ENCODE results near the gene PPARD.
"Not testable (repeated sequence)": the region's sequence is repeated elsewhere in the genome, so short reads cannot be mapped to it uniquely, and the experiment has no call there.

The PPARD gene

DNA sequence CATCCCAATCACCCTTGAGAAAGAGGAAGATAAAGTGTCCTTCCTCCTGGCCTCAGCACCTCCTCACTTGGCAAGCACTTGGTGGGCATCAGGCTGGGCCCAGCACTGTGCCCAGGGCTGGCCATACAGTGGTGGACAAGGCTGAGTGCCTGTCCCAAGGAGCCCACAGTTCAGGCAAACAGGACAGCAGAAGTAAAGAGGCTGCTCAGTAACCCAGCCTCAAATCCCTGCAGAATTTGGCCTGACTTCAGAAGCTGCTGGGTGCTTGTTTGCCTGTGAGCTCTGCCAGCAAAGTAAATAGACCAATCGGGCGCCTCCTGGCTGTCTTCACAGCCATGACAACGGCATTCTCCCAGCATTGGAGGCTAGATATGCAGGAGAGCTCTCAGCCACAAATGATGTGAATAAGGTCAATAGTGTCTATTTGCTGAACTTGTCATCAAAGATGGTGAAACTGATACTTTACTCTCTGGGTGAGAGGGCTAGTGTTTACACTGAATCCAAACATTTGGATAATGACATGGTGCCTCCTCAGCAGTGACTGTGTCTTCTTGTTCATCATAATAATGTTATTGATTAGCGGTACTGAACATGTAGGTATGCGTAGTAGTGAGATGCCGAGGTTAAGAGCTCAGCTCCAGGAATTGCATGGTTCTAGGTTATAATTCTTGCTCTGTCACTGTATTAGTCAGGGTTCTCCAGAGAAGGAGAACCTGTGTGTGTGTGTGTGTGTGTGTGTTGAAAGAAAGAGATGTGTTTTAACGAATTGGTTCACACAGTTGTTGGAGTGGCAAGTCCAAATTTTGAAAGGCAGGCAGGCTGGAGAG is 72.9 kb downstream of the PPARD start:
- DNase-seq = peak; percentile 56

DNA sequence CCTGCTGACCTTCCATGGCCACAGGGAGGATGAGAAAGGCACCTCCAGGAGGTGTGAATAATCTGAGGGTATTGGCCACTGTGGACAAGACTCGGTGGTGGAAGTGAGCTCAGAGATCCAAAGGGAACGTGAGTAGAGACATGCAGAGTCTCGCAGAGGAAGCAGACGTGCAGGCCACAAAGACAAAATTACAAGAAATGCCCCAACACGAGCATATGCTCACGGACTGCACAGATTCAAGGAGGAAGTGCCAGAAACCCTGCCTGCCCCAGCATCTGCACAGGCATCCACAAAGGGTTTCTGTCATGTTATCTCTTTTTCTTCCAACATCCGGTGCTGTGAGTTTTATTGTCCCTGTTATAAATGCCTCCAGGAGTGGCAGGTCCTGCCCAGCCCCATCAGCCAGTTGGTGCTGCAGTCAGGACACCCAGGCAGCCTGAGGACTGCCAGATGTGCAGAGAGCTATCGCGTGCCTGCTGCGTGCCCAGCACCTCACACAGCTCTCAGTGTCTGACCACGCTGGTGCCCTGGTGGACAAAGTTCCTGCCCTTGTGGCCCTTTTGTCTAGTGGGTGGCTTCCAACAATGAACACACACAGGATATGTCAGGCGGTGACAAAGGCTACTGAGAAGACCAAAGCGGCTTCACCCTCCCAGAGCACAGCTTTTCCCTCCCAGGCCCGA is 75.8 kb downstream of the PPARD start:
- DNase-seq = peak; percentile 39

- peak; percentile 40 for DNase-seq
Observed at GRCh38 chr6:35419417-35419816, 77.1 kb downstream of the PPARD start.

GRCh38 chr6:35419961-35420360 is 77.6 kb downstream of the PPARD start:
- no peak for DNase-seq

- no peak for DNase-seq
Observed at GRCh38 chr6:35425284-35425683, 82.9 kb downstream of the PPARD start.

- no peak for DNase-seq
Observed at GRCh38 chr6:35426074-35426473, 83.7 kb downstream of the PPARD start.

- DNase-seq = no peak
Observed at GRCh38 chr6:35427435-35427834, 85.1 kb downstream of the PPARD start.

DNA sequence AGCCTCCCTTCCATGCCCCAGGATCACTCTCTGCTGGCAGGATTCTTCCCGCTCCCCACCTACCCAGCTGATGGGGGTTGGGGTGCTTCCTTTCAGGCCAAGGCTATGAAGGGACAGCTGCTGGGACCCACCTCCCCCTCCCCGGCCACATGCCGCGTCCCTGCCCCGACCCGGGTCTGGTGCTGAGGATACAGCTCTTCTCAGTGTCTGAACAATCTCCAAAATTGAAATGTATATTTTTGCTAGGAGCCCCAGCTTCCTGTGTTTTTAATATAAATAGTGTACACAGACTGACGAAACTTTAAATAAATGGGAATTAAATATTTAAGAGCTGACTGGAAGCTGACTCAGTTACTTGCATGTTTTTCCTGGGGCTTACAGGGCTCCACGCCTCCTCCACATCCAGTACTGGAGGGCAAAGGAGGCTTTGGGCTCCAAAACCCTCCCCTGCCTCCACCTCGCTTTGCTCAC is 85.5 kb downstream of the PPARD start:
- no peak for DNase-seq

DNA sequence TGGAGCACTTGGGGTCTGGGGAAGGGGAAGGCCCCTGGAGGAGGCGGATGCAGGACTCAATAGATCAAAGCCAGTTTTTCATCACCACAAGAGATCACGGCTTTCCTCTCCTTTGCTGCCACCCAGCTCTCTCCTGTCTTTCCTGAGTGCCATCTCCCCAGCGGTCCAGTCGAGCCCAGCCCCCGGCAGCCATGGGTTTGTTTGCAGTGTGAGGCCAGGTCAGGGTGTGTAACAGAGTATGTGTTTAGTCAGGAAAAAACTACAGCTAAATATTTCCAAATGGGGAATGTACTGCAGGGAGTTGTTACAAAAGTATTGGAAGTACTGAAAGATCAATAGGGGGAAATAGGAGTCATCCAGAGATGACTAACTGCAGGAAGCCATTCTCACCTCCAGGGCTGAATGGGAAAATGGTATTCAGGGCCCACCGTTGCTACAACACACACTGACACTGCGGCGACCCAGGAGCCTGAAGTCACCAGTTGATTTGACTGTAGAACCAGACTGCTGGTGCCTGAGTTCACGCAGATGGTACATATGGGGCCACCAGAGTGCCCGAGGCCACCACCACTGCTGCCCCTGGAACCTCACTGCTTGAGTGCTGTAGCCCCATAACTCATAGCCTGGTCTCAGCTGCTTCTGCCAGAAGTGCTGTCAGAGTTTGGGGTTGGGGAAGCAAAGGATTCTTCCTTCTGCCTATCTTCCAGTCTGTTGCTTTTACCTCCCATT is 86.2 kb downstream of the PPARD start:
- no peak for DNase-seq

DNA sequence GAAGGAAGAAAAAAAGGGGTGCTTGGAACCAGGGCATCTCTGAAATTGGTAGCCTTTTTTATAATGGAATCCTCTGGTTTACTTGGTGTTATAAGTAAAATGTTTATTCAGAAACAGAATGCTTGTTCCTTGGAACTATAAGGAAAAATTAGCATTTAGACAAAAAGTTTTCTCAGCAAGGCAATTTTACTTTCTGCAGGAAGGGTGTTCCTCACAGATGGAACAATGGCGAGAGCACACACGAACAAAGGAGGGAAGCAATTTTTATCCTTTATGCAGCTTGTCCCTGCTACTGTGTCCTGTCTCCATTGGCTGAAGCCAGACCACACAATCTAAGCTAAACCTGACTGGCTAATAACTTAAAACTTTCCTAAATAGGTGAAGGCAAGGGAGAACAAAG is 87.1 kb downstream of the PPARD start:
- DNase-seq = no peak

GRCh38 chr6:35432291-35432690 is 89.9 kb downstream of the PPARD start:
- no peak for DNase-seq

GRCh38 chr6:35432702-35433101 is 90.3 kb downstream of the PPARD start:
- DNase-seq = not testable (repeated sequence)

DNA sequence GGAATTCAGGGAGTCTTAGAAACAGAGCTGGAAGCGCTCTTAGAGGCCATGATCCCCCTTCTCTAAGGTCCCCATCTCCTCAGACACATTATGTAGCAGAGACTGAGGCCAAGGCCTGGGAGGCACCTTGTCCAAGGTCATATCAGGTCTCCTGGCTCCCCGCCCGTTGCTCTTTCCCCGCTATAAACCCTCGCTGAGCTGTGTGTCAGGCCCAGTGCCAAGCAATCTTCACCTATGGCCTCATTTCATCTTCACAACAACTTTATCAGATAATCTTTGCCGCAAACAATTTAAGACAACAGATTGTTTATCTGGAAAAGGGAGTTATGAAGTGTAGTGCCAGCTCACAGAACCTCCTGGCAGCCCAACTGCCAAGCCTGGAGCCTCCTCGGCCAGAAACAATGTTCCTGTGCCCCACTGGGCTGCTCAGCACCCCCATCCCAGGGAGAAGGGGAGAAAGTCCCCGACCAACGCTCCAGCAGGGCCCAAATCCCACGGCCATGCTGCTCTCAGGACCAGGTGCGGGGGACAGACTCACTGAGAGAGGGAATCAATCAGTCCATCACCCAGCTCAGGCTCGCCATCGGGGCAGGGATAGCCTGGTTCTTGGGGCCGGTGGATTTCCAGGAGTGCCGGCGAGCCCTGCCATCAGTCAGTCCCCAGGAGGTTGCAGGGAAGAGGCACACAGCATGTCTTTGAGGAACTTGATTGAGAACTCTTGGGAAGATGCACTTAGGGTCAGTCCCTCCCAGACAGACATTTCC is 92.9 kb downstream of the PPARD start:
- peak; percentile 21 for DNase-seq

GRCh38 chr6:35436071-35436857 is 93.9 kb downstream of the PPARD start:
- DNase-seq = no peak

- not testable (repeated sequence) for DNase-seq
Observed at GRCh38 chr6:35438378-35439065, 96.2 kb downstream of the PPARD start.

GRCh38 chr6:35439308-35439707 is 97.0 kb downstream of the PPARD start:
- no peak for DNase-seq

DNA sequence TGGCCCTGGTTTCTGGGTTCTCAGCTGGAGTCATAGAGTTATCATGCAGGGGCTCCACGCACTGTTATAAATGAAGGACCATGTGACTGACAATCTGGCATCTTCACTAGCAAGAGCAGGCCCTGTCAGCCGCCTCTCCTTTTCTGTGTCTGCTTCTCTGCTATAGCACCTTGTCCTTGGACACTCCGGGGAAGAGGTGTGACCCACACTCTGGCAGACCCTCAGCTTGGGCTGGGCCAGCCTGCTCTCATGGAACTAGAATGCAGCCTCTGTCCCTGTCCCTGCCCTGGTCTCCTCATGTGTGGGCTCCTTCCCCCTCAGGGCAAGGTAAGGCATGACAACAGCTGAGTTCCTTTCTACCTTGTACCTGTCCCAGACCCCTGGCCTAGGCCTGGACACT is 98.8 kb downstream of the PPARD start:
- no peak for DNase-seq

GRCh38 chr6:35441642-35442041 is 99.3 kb downstream of the PPARD start:
- DNase-seq = no peak

GRCh38 chr6:35442693-35443092 is 100.3 kb downstream of the PPARD start:
- DNase-seq = no peak

DNA sequence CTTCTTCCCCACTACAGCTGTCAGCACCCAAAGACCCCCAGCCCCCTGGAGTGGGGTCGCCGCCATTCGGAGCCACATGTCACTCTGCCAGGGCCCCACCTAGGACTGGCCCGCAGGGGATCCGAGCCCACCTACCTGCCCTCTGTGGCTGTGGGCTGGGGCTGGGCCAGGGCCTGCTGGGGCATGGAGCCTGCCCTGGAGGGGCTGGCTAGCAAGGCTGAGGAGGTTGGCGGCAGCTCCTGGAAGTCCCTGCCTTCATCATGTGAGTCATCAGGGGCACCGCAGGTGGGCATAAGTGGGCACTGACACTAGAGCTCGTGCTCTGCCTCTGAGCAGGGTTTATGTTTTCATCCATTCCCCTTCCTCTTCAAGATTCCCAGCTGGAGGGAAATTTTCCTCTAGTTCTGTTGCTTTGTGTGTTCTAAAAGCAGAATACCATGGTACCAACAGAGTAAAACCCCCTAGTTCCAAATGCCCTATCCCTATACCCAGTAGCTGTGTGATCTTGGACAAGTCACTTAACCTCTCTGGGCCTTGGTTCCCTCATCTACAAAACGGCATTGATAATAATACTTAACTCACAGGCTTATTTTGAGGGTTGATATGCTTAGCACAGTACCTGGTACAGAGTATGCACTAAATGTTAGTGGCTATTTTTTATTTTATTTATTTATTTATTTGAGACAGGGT is 101.1 kb downstream of the PPARD start:
- no peak for DNase-seq

- no peak for DNase-seq
Observed at GRCh38 chr6:35445691-35446090, 103.3 kb downstream of the PPARD start.
